ENCODE measurements around the gene TERF2IP. TPM values are rescaled to one million over a fixed set of nuclear protein-coding genes. Genes with fewer than 3 reads are reported as not detected.

TERF2IP gene
- total RNA-seq, 1 experiment from 2014 or later = 73.9 TPM

- TF ChIP-seq, protein P1, sequence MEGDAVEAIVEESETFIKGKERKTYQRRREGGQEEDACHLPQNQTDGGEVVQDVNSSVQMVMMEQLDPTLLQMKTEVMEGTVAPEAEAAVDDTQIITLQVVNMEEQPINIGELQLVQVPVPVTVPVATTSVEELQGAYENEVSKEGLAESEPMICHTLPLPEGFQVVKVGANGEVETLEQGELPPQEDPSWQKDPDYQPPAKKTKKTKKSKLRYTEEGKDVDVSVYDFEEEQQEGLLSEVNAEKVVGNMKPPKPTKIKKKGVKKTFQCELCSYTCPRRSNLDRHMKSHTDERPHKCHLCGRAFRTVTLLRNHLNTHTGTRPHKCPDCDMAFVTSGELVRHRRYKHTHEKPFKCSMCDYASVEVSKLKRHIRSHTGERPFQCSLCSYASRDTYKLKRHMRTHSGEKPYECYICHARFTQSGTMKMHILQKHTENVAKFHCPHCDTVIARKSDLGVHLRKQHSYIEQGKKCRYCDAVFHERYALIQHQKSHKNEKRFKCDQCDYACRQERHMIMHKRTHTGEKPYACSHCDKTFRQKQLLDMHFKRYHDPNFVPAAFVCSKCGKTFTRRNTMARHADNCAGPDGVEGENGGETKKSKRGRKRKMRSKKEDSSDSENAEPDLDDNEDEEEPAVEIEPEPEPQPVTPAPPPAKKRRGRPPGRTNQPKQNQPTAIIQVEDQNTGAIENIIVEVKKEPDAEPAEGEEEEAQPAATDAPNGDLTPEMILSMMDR (IDR thresholded peaks at IDR 0.05; ENCODE audit: unreplicated experiment) = no peak
- Mint-ChIP-seq H3K4me1 (ENCODE audit: insufficient read depth, unreplicated experiment) (no peaks in the 10 kb centered on the region), H3K27ac (ENCODE audit: low read depth, unreplicated experiment) (no peak overlapping the region), H3K4me3 (ENCODE audit: unreplicated experiment) (no peak overlapping the region), H3K36me3 (ENCODE audit: insufficient read depth, unreplicated experiment) (peaks cover 68% of the 10 kb centered on the region), H3K27me3 (ENCODE audit: insufficient read depth, unreplicated experiment) (no peaks in the 10 kb centered on the region), H3K9me3 (ENCODE audit: unreplicated experiment) (peaks cover 7% of the 10 kb centered on the region)
- DNase-seq (ENCODE audit: unreplicated experiment) = no peak
- intact Hi-C loops (cut with micrococcal nuclease) = no loop called here
- BruUV-seq (replicated peaks) = no TSS peak
- POLR2A ChIA-PET = interaction anchor here (0.7 to 0.9 kb wide), 3 partner anchors 29 to 307 kb away, joined by 3 read pairs; no protein-coding TSS in a partner anchor
- CTCF ChIA-PET = interaction anchor here (0.6 to 1.3 kb wide), 2 partner anchors 15 to 408 kb away, joined by 6 read pairs; no protein-coding TSS in a partner anchor
Observed at GRCh38 chr16:75606507-75606906, 41.1 kb upstream of the TERF2IP start.

DNA sequence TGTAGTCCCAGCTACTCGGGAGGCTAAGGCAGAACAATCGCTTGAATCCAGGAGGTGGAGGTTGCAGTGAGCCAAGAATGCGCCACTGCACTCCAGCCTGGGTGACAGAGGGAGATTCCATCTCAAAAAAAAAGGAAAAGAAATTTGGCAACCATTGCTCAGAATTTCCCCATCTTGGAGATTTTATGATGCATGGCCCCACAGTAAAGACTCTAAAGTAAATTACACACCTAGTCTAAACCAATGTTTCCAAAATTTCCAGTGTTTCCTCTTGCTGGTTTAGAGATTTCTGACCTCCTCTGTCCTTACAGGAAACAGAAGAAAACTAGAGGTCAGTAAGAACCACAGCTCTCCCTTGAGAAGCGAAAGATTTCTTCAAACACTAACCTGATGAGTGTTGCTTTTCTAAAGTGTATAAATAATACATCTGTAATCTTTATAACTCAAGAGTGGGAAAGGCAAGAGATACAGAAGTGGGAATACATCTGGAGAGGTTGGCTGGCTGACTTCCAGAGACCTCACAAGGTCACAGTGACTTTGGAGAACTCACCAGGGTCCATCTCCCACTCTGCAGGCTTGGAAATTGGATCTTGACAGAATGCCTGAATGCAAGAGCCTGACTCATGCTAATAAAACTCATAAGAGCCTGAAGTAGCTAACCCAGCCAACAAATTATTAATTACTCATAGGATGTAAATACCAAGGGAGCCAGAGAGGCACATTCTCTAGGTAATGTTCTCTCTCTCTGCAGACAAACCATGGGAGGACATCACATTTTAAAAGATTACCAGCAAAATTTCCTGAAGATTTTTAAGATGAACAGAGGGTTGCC, 33.3 kb upstream of the TERF2IP start:
- POLR2A ChIA-PET = interaction anchor here (1.0 kb wide), 1 partner anchor 9 kb away, joined by 3 read pairs; the partner anchor contains the start of gene ADAT1
- BruUV-seq (replicated peaks) = no TSS peak

GRCh38 chr16:75615619-75616018, 32.0 kb upstream of the TERF2IP start:
- no peak overlapping the region for H3K27ac Mint-ChIP-seq (ENCODE audit: low read depth, unreplicated experiment)
- H3K9me3 Mint-ChIP-seq (ENCODE audit: unreplicated experiment) = no peaks in the 10 kb centered on the region
- no peaks in the 10 kb centered on the region for H3K27me3 Mint-ChIP-seq (ENCODE audit: insufficient read depth, unreplicated experiment)
- no peak for DNase-seq (ENCODE audit: unreplicated experiment)
- CTCF ChIA-PET = interaction anchor here (0.6 to 1.1 kb wide), 6 partner anchors 15 to 138 kb away, joined by 3 to 4 read pairs (median 3); no protein-coding TSS in a partner anchor
- peaks cover 79% of the 10 kb centered on the region for H3K36me3 Mint-ChIP-seq (ENCODE audit: insufficient read depth, unreplicated experiment)
- peaks cover 1% of the 10 kb centered on the region for H3K4me1 Mint-ChIP-seq (ENCODE audit: insufficient read depth, unreplicated experiment)
- intact Hi-C loops (cut with micrococcal nuclease) = no loop called here
- no TSS peak for BruUV-seq (replicated peaks)
- POLR2A ChIA-PET = interaction anchor here (0.8 kb wide), 1 partner anchor 558 kb away, joined by 3 read pairs; no protein-coding TSS in a partner anchor
- no peak overlapping the region for H3K4me3 Mint-ChIP-seq (ENCODE audit: unreplicated experiment)
- TF ChIP-seq, protein P1 (IDR thresholded peaks at IDR 0.05; ENCODE audit: unreplicated experiment) = no peak

More for the DNA sequence above, 33.3 kb upstream of the TERF2IP start:
- CTCF ChIA-PET = no interaction called here
- no peak for DNase-seq (ENCODE audit: unreplicated experiment)
- H3K27ac Mint-ChIP-seq (ENCODE audit: low read depth, unreplicated experiment) = no peak overlapping the region
- TF ChIP-seq, protein P1 (IDR thresholded peaks at IDR 0.05; ENCODE audit: unreplicated experiment) = no peak
- no peaks in the 10 kb centered on the region for H3K9me3 Mint-ChIP-seq (ENCODE audit: unreplicated experiment)
- no peaks in the 10 kb centered on the region for H3K4me1 Mint-ChIP-seq (ENCODE audit: insufficient read depth, unreplicated experiment)
- intact Hi-C loops (cut with micrococcal nuclease) = no loop called here
- no peaks in the 10 kb centered on the region for H3K27me3 Mint-ChIP-seq (ENCODE audit: insufficient read depth, unreplicated experiment)
- no peak overlapping the region for H3K4me3 Mint-ChIP-seq (ENCODE audit: unreplicated experiment)
- H3K36me3 Mint-ChIP-seq (ENCODE audit: insufficient read depth, unreplicated experiment) = peaks cover 76% of the 10 kb centered on the region

DNA sequence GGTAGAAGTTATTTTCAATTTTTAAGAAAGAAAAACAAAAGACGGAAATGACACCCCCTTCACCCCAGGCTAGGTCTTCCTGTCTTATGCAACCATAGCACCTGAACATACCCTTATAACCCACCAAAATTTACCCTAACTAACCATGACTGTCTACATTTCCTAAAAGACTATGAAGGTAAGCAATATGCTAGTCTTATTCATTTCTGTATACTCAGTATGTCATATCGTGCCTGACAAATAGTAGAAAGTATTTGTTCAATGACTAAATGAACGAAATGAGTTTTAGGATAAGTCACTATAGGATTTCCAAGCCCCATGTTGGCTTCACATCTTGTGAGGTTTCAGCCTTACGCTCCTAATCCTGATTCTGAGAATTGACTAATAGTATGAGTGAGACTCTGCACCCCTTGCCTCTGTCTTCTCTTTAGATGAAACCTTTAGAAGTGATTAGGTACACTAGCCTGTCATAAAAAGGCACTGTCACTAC, 31.0 kb upstream of the TERF2IP start:
- Mint-ChIP-seq H3K9me3 (ENCODE audit: unreplicated experiment) (no peaks in the 10 kb centered on the region), H3K36me3 (ENCODE audit: insufficient read depth, unreplicated experiment) (peaks cover 82% of the 10 kb centered on the region), H3K27me3 (ENCODE audit: insufficient read depth, unreplicated experiment) (no peaks in the 10 kb centered on the region), H3K4me1 (ENCODE audit: insufficient read depth, unreplicated experiment) (peaks cover 10% of the 10 kb centered on the region), H3K4me3 (ENCODE audit: unreplicated experiment) (no peak overlapping the region), H3K27ac (ENCODE audit: low read depth, unreplicated experiment) (no peak overlapping the region)
- intact Hi-C loops (cut with micrococcal nuclease) = no loop called here
- DNase-seq (ENCODE audit: unreplicated experiment) = no peak
- TF ChIP-seq, protein P1 (IDR thresholded peaks at IDR 0.05; ENCODE audit: unreplicated experiment) = no peak
- CTCF ChIA-PET = interaction anchor here (0.7 to 1.1 kb wide), 2 partner anchors 29 to 122 kb away, joined by 3 read pairs; no protein-coding TSS in a partner anchor
- BruUV-seq (replicated peaks) = no TSS peak
- POLR2A ChIA-PET = no interaction called here

All from MCF 10A (cell line).